Liver (tissue), 3 donors: ENCODE data around the gene TMEM115.

Experiments
- ATF3 ChIP-seq: IDR thresholded peaks from 2 replicates; pipeline ENCODE4 v1.6.1; 2016; ENCODE audit warnings: antibody characterized with exemption
- CTCF ChIP-seq: fragments of 150-350 bp; IDR thresholded peaks from 2 replicates; pipeline ENCODE4 v1.5.1; 2017; ENCODE audit warnings: improper control_type of control experiment, low read depth, low read length; ENCODE audit not compliant: missing input control
- GABPA ChIP-seq, 2 donors: IDR thresholded peaks in 1 of 2; conservative IDR thresholded peaks in 1 of 2; 2 replicates each; pipeline ENCODE4 v1.6.1; 2016; ENCODE audit warnings: antibody characterized with exemption in 2 of 2, mild to moderate bottlenecking in 1 of 2, moderate library complexity in 1 of 2
- HNF4A ChIP-seq, 2 donors: conservative IDR thresholded peaks; 2 replicates each; pipeline ENCODE4 v1.6.1; 2016; ENCODE audit warnings: antibody characterized with exemption in 2 of 2, mild to moderate bottlenecking in 2 of 2
- JUND ChIP-seq, 2 donors: IDR thresholded peaks; 2 replicates each; pipeline ENCODE4 v1.6.1; 2016; ENCODE audit warnings: antibody characterized with exemption in 2 of 2
- MAX ChIP-seq: IDR thresholded peaks from 2 replicates; pipeline ENCODE4 v1.6.1; 2016; ENCODE audit warnings: antibody characterized with exemption
- NR2F2 ChIP-seq: IDR thresholded peaks from 2 replicates; pipeline ENCODE4 v1.6.1; 2016; ENCODE audit warnings: antibody characterized with exemption
- RAD21 ChIP-seq, 2 donors: IDR thresholded peaks; 2 replicates each; pipeline ENCODE4 v1.6.1; 2016; ENCODE audit warnings: antibody characterized with exemption in 2 of 2, mild to moderate bottlenecking in 2 of 2
- REST ChIP-seq: IDR thresholded peaks from 2 replicates; pipeline ENCODE4 v1.6.1; 2016; ENCODE audit warnings: antibody characterized with exemption, mild to moderate bottlenecking
- RXRA ChIP-seq, 2 donors: IDR thresholded peaks; 2 replicates each; pipeline ENCODE4 v1.6.1; 2017 to 2018; ENCODE audit warnings: antibody characterized with exemption in 2 of 2, mild to moderate bottlenecking in 1 of 2
- SP1 ChIP-seq: IDR thresholded peaks from 2 replicates; pipeline ENCODE4 v1.6.1; 2018; ENCODE audit warnings: antibody characterized with exemption, mild to moderate bottlenecking
- TAF1 ChIP-seq: conservative IDR thresholded peaks from 2 replicates; pipeline ENCODE4 v1.6.1; 2016; ENCODE audit warnings: antibody characterized with exemption, mild to moderate bottlenecking
- ZBTB33 ChIP-seq: IDR thresholded peaks from 2 replicates; pipeline ENCODE4 v1.6.1; 2016; ENCODE audit warnings: antibody characterized with exemption
- donor health status: healthy.
- donor health status: healthy.

- TF ChIP-seq CTCF (no peak), REST (no peak), TAF1 (no peak), GABPA (IDR thresholded peaks at IDR 0.05 in 1 of 2, conservative IDR thresholded peaks at IDR 0.05 in 1 of 2) (no peak), HNF4A (conservative IDR thresholded peaks at IDR 0.05) (no peak), NR2F2 (no peak), RAD21 (IDR thresholded peaks at IDR 0.05) (no peak), RXRA (IDR thresholded peaks at IDR 0.05) (no peak), JUND (IDR thresholded peaks at IDR 0.05) (no peak), MAX (no peak), ZBTB33 (no peak), SP1 (no peak), ATF3 (no peak)
Observed at GRCh38 chr3:50352781-50353180, 6.5 kb downstream of the TMEM115 start.
